ENCODE results near the gene TMEM131. TPM values are rescaled to one million over a fixed set of nuclear protein-coding genes. Genes with fewer than 3 reads are reported as not detected.

Gene TMEM131
- total and polyA plus RNA-seq, 2 of the 8 experiments (the other 6 are each of a cell fraction or from before 2014, with no cell fraction given) = 9.7 to 22.9 TPM

DNA sequence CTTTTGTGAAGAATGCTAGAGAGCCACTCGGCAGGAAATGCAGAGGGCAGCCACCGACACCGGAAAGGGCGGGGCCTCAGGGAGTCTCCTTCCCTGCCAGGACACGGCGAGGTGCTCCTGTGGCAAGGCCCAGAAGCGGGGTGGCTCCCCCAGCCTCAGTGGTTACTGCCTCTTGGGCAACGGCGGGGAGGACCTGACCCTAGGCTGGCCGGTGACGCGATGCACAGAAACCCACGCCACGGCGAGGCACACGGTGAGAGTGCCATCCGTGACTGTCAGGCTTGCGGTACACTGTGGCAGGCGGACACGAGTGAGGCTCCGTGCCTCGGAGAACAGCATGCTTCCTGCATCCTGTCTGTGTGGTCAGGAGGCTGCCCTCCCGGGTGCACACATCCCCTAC is 234.6 kb downstream of the TMEM131 start:
- ChIA-PET CTCF (ENCODE audit: partially characterized antibody) (interaction anchor here (1.3 to 5.9 kb wide), 4 partner anchors 15 to 170 kb away, joined by 4 to 60 read pairs (median 10); no protein-coding TSS in a partner anchor), POLR2A (ENCODE audit: partially characterized antibody) (no interaction called here)
- Histone ChIP-seq H2AFZ (ENCODE audit: low read length) (no peak overlapping the region), H4K8ac (ENCODE audit: extremely low read depth, insufficient read depth, low read length) (no peak overlapping the region), H3K4me3 (ENCODE audit: extremely low read depth in 1 of 4, insufficient read depth in 2 of 4, low read depth in 3 of 4, low read length in 4 of 4) (no peak overlapping the region), H3K4ac (replicated peaks; ENCODE audit: insufficient read length, low read depth, low read length) (no peak overlapping the region), H3K36me3 (ENCODE audit: control insufficient read depth in 2 of 4, insufficient read depth in 4 of 4, low read length in 3 of 4) (peaks cover 0 to 27% (median 6%) of the 10 kb centered on the region in 4 experiments; a peak in 5 of 8 replicates), H4K5ac (ENCODE audit: insufficient read length, low read depth, low read length) (no peak overlapping the region), H2BK20ac (ENCODE audit: low read length) (no peak overlapping the region), H3K4me2 (ENCODE audit: insufficient read depth in 1 of 2, low read depth in 2 of 2, low read length in 2 of 2) (no peak overlapping the region), H2AK5ac (ENCODE audit: low read depth, low read length) (no peak overlapping the region), H3K27me3 (replicated peaks in 1 of 4; ENCODE audit: control insufficient read depth in 3 of 4, extremely low read depth in 1 of 4, insufficient read depth in 3 of 4, low read length in 3 of 4) (no peaks in the 10 kb centered on the region; a peak in 1 of 7 replicates), H3K56ac (replicated peaks; ENCODE audit: insufficient read length, low read depth, low read length) (no peak overlapping the region), H2BK120ac (replicated peaks; ENCODE audit: low read depth, low read length) (no peak overlapping the region), H2BK5ac (ENCODE audit: low read depth, low read length) (peak overlapping the region; percentile 77), H3K4me1 (replicated peaks in 1 of 4; ENCODE audit: control insufficient read depth in 3 of 4, insufficient read depth in 4 of 4, low read length in 3 of 4) (no peaks in the 10 kb centered on the region; a peak in 1 of 7 replicates), H3K18ac (ENCODE audit: extremely low read depth, low read length) (no peak overlapping the region), H4K91ac (replicated peaks; ENCODE audit: insufficient read length, low read length) (peak overlapping the region; percentile 39), H2BK12ac (ENCODE audit: low read depth, low read length) (no peak overlapping the region; the same call in 1 of the 2 replicates), H3K9me3 (ENCODE audit: insufficient read depth in 2 of 2, low read depth in 1 of 2, low read length in 1 of 2) (no peaks in the 10 kb centered on the region), H3K79me1 (ENCODE audit: low read depth, low read length) (no peaks in the 10 kb centered on the region; the same call in 1 of the 2 replicates), H3K79me2 (ENCODE audit: control insufficient read depth in 1 of 2, insufficient read depth in 2 of 2, low read length in 2 of 2) (no peaks in the 10 kb centered on the region), H3K23ac (ENCODE audit: insufficient read length) (no peak overlapping the region), H3K27ac (ENCODE audit: low read depth, low read length) (no peak overlapping the region), H3K9ac (replicated peaks in 1 of 4; ENCODE audit: extremely low read depth in 1 of 4, low read depth in 3 of 4, low read length in 3 of 4) (no peak overlapping the region), H2BK15ac (ENCODE audit: low read length) (no peak overlapping the region), H3K23me2 (ENCODE audit: low read depth, low read length) (no peaks in the 10 kb centered on the region), H3K14ac (ENCODE audit: insufficient read length) (no peak overlapping the region), H4K20me1 (replicated peaks in 1 of 2; ENCODE audit: control insufficient read depth in 1 of 2, insufficient read depth in 2 of 2, low read length in 2 of 2) (peaks cover 0 to 2% of the 10 kb centered on the region in 2 experiments)
- 93% methylated on average over 23 of the region's 23 CpGs; no CpG with 5 or more reads in 1 of the 2 experiments for WGBS, 2 experiments (ENCODE audit: extremely low coverage in 1 of 2, insufficient coverage in 1 of 2, insufficient read length in 1 of 2, insufficient replicate concordance in 2 of 2, low coverage in 1 of 2, low lambda C conversion rate in 2 of 2, missing lambda C conversion rate in 1 of 2)
- DNase-seq (ENCODE audit: low read depth in 1 of 2, low spot score in 2 of 2) = no peak
- FAIRE-seq = no peak
- TF ChIP-seq BCL11A (IDR thresholded peaks at IDR 0.05; ENCODE audit: low read depth in 2 of 2, low read length in 2 of 2) (no peak), SIRT6 (IDR thresholded peaks at IDR 0.05; ENCODE audit: low read length) (no peak), ZNF274 (IDR thresholded peaks at IDR 0.05; ENCODE audit: borderline replicate concordance, extremely low read depth, low read length) (no peak), CHD2 (IDR thresholded peaks at IDR 0.05; ENCODE audit: low read length) (no peak), USF2 (IDR thresholded peaks at IDR 0.05; ENCODE audit: low read length) (no peak), GTF2F1 (IDR thresholded peaks at IDR 0.05; ENCODE audit: borderline replicate concordance, low read depth, low read length) (no peak), SIN3A (conservative IDR thresholded peaks at IDR 0.05 in 1 of 2, IDR thresholded peaks at IDR 0.05 in 1 of 2; ENCODE audit: low read depth in 1 of 2, low read length in 2 of 2) (no peak), TAF7 (optimal IDR thresholded peaks at IDR 0.05; ENCODE audit: borderline replicate concordance, low read depth, low read length) (no peak), SIX5 (IDR thresholded peaks at IDR 0.05; ENCODE audit: low read depth, low read length) (no peak)
- TF ChIP-seq, protein P1, sequence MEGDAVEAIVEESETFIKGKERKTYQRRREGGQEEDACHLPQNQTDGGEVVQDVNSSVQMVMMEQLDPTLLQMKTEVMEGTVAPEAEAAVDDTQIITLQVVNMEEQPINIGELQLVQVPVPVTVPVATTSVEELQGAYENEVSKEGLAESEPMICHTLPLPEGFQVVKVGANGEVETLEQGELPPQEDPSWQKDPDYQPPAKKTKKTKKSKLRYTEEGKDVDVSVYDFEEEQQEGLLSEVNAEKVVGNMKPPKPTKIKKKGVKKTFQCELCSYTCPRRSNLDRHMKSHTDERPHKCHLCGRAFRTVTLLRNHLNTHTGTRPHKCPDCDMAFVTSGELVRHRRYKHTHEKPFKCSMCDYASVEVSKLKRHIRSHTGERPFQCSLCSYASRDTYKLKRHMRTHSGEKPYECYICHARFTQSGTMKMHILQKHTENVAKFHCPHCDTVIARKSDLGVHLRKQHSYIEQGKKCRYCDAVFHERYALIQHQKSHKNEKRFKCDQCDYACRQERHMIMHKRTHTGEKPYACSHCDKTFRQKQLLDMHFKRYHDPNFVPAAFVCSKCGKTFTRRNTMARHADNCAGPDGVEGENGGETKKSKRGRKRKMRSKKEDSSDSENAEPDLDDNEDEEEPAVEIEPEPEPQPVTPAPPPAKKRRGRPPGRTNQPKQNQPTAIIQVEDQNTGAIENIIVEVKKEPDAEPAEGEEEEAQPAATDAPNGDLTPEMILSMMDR (IDR thresholded peaks at IDR 0.05; ENCODE audit: control extremely low read depth in 1 of 3, insufficient read depth in 1 of 3, low read depth in 1 of 3, low read length in 3 of 3) = no peak

Measured in H1 (cell line).